ENCODE results near the gene SAXO1.

Gene SAXO1

GRCh38 chr9:18909140-18910018 is 123.6 kb downstream of the SAXO1 start:
- no peak for DNase-seq

GRCh38 chr9:18907927-18908625 is 124.9 kb downstream of the SAXO1 start:
- no peak for DNase-seq

GRCh38 chr9:18906656-18907395 is 126.2 kb downstream of the SAXO1 start:
- DNase-seq, result no peak

DNA sequence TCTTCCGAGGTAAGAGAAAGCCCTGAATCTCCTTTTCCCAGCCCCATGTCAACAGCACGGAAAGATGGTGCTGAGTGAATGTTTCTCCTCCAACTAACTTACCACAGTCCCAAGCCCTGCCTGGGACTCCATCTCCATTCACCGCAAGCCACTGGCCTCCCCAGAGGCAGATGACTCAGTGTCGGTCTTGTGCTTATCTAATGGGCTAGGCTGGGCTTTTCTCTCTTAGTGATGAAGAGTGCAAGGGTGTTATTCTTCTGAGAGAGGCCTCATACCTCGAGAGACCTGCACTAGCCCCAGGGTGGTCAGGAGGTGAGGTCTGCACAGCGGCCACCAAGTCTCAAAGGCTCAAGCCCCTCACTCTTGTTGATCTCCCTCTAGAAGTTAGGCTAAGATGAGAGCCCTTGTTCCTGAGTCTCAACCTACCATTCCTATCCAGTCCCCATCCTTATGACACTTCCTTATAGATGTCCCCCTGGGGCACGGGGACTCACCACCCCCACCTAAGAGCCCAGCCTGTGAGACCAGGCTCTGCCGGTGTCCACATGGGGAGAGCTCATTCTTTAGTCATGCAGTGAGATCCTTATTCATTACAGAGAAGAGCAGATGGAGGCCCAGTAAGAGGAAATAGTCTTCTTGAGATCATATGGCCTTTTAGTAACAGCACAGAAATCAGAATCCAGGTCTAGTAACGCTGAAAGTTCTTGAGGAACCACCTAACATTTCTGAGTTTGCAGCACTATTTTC is 127.0 kb downstream of the SAXO1 start:
- no peak for DNase-seq

DNA sequence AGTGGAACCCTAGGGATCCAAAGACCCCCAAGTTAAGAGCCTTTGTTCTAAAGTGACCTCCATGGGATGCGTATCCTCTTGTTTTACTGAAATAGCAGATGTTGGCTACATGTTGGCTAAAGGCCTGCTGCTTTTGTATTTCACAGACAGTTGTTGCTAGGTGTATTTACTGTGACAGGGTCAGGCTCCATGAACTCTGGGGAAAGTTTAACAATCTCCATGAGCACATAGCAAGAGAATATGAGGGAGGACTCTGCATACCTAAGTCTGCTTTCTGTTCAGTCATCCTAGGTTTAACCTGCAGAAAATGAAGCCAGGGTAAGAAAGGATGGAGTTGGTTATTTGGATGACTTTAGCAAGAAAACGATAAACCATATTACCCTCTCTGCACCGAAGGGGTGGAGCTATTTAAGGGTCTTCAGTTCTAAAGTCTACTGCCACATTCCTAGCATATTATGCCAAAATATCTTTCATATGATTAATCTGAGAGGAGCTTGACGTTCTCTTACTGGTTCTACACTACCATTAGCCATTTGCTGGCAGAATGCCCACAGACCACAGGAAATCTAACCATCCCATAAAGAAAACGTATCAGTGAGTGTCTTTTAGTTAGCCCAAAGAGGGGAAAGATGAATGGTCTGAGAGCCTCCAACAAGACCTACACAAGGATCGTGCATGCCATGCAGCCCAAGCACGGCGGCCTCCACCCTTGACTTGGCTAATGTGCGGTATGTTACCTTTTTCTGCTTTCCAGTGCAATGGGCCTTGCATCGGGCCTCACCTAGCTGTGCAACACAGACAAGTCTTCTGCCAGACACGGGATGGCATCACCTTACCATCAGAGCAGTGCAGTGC is 127.8 kb downstream of the SAXO1 start:
- DNase-seq, result no peak

- DNase-seq, result no peak
Measured at GRCh38 chr9:18903450-18903849, 129.6 kb downstream of the SAXO1 start.

- no peak for DNase-seq
Measured at GRCh38 chr9:18896531-18897179, 136.4 kb downstream of the SAXO1 start.

- no peak for DNase-seq
Measured at GRCh38 chr9:18896004-18896403, 137.0 kb downstream of the SAXO1 start.

DNA sequence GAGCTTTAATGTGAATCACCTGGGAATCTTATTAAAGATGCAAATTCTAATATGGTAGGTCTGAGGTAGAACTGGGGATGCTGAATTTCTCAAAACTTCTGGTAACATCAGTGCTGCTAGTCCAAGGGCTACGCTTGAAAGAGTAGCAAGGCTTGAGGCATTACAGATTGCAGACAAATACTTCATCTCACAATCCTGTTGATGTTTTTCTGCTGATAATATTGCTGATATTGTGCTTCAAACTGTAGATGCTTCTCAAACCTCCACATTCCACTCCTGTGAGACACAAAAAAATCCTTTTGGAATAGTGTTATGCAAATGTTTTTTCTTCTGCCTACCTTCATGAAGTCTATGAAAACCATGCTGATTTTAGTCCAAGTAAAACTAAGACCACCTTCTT is 139.5 kb downstream of the SAXO1 start:
- no peak for DNase-seq

DNA sequence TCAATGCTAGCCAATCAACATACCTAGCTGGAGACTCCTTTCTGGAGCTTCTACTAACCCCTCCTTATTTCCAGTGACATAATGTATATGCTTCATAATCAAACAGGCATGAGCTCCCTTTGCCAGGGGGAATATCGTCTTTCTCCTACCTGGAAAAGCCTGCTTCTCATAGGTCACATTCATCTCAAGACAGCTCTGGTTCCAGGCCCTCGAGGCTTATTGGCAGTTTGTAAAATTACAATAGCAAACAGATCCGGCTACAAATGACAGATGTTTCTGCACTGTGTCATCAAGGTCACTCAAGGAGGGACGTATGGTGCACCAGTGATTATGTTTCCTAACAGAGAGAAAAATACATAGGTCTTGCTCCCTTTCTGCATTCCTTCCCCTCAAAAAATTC is 140.0 kb downstream of the SAXO1 start:
- no peak for DNase-seq

DNA sequence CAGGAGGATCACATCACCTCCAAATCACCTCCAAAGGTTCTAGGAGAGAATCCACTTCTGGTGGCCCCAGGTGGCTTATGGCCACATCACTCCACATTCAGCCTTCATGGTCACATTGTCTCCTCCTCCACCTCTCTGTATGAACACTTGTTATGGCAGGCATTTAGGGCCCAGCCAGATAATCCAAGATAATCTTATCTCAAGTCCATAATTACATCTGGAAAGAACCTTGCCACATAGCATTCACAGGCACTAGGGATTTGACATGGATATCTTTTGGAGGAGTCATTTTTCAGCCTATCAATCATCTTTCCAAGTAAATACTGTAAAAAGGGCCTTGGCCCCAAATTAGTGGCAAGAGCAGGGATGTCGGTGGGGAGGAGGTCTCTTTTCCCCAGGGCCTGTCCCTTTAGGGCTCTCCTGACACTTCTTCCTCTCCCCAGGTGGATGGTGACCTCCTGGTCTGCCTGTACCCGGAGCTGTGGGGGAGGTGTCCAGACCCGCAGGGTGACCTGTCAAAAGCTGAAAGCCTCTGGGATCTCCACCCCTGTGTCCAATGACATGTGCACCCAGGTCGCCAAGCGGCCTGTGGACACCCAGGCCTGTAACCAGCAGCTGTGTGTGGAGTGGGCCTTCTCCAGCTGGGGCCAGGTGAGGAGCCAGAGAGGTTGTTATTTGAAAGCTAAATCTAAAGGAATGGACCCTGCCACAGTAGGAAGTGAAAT is 140.9 kb downstream of the SAXO1 start:
- DNase-seq, result no peak

DNA sequence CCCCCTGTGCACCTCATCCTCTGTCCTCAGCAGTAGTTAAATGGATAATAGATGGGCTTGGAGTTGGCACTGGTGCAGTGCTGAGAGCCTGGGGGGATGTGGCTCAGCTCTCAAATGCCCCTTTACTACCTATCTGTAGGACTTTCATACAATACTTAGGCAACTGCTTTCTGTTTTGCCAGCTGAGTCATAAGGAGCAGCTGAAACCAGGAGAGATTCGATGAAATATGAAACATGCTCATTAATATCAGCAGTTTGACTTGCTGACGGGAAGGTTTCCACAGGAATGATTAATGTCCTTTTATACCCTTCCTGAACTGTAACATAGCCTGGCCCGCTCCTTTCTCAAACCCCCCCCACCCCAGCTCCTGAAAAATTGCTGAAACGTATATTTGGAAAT is 142.6 kb downstream of the SAXO1 start:
- DNase-seq, result no peak

DNA sequence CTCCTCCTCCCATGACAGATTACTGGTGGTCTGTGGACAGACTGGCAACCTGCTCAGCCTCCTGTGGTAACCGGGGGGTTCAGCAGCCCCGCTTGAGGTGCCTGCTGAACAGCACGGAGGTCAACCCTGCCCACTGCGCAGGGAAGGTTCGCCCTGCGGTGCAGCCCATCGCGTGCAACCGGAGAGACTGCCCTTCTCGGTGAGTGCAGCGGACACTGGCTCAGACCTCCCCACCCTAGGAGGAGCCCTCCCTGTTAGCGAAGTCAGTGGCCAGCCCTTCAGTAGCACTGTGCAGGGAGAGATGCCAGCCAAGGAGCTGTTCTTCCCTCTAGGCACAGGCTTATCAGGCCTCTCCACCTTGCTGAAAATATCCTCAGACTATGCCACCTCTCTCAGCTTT is 143.5 kb downstream of the SAXO1 start:
- no peak for DNase-seq

DNA sequence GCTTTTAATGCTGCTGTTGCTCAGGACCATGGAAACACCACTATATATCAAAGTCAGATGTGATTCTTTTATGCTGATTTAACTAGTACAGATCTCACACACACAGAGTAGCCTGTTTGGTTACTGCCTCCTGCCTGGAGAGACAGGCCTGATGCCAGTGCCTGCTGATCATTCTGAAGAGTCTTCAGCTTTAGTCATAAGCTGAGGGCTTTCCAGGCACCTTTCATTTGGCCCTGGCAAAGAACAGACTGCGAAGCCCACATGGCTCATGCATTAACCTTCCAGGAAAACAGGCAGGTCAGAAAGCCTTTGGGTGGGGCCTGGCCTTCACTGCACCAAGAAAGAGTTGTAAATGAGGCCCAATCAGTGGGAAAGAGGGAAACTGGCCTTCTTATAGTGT is 144.7 kb downstream of the SAXO1 start:
- DNase-seq, result no peak

DNA sequence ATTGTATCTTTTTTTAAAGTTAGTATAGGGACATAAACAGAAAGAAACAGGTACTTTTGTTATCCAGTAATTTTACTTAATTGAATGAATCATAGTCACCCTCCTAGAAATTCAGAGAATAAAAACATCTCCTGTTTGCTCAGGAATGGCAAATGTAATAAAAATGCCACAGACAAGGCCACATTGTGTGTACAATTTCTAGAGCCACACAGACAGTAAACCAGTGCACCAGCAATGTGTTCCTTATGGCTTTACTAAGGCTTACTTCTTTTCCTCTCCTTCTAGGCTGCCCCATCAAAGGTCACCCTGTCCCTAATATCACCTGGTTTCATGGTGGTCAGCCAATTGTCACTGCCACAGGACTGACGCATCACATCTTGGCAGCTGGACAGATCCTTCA is 145.5 kb downstream of the SAXO1 start:
- no peak for DNase-seq

DNA sequence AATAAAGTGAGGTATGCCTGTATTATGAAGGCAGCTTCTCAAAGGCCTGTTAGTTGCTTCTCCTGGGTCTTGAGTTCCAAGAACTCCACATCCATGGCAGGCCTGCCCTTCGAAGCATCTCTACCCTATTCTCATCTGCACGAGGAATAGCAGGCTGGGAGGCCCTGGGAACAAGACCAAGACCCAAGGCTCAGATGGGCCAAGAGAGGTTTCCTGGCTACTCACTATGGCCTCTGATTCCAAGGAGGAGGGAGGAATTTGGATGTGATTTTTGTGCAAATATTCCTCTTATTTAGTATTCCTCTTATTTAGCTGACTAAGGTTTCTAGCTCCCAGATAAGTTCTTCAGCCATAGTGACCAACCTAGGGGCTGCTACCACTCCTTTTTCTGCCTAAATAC is 151.3 kb downstream of the SAXO1 start:
- no peak for DNase-seq

DNA sequence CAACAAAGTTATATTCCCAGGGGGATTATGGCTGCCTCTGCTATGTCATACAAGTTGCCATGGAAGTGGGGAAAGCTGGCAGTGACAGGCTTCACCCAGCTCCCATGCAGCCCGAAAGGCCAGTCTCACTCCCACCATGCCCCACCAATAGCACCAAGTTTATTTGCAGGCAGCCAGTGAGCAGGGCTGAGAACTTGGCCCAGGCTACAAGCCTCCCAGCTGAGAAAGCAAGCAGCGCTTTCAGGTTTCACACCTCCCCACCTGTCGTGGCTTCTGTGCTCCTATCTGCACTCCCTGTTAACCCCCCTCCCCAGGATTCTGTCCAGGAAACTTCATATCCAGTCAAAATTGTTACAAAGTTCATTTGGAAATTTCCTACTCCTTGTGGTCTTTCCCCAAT is 155.0 kb downstream of the SAXO1 start:
- DNase-seq, result no peak
